Hepatocyte (in vitro differentiated cells): ENCODE results near the gene PSMG2.
"Not testable (repeated sequence)": the region's sequence is repeated elsewhere in the genome, so short reads cannot be mapped to it uniquely, and the experiment has no call there.

Experiments used
- CTCF ChIP-seq: fragments of 200-600 bp; sonication (generic); IDR thresholded peaks from 2 replicates; pipeline ENCODE4 v1.5.1; 2016; ENCODE audit warnings: antibody characterized with exemption, mild to moderate bottlenecking; ENCODE audit not compliant: poor library complexity
- EZH2 ChIP-seq: fragments of 200-600 bp; sonication (generic); IDR thresholded peaks from 2 replicates; pipeline ENCODE4 v1.6.1; 2016; ENCODE audit warnings: antibody characterized with exemption, mild to moderate bottlenecking, borderline replicate concordance

GRCh38 chr18:12756619-12757239 is 53.9 kb downstream of the PSMG2 start:
- not testable (repeated sequence) for TF ChIP-seq CTCF, EZH2
